H1 (cell line): Measurements from ENCODE around the gene DCTD. TPM values are rescaled to one million over a fixed set of nuclear protein-coding genes. Genes with fewer than 3 reads are reported as not detected.
A peak's percentile ranks its signal among the peaks of the same experiment; 100 is the strongest.

Source experiments
- CTCF ChIA-PET: fragments of 300-600 bp; sonication (Branson Sonifier 250); formaldehyde crosslinking; loops from one replicate; lab custom pipeline; 2021; ENCODE audit not compliant: partially characterized antibody; lab: Charles Lee
- POLR2A ChIA-PET: fragments of 300-600 bp; sonication (Branson Sonifier 250); formaldehyde crosslinking; loops from one replicate; lab custom pipeline; 2021; ENCODE audit warnings: inconsistent platforms; ENCODE audit not compliant: partially characterized antibody; lab: Charles Lee
- DNase-seq, 2 experiments: peaks; one replicate each; pipeline versions ENCODE4 v3.0.0 to v3.0.0-alpha.2; 2010 to 2022; ENCODE audit warnings: low spot score in 2 of 2, low read depth in 1 of 2, mixed read lengths in 1 of 2
- FAIRE-seq: peaks from 2 replicates; lab custom pipeline; 2011; peaks lifted over from hg19 to GRCh38; lab: Jason Lieb, UNC
- H2AFZ ChIP-seq: 2 replicates; pipeline ENCODE4 v1.8.1; 2012; ENCODE audit warnings: low read length, inconsistent platforms
- H2AK5ac ChIP-seq: 2 replicates; pipeline ENCODE4 v1.6.1; 2013; ENCODE audit warnings: low read depth, low read length
- H2BK120ac ChIP-seq: replicated peaks from 2 replicates; pipeline ENCODE3; 2013; ENCODE audit warnings: low read depth, low read length, inconsistent platforms
- H2BK12ac ChIP-seq: 2 replicates; pipeline ENCODE4 v1.6.1; 2013; ENCODE audit warnings: low read depth, low read length
- H2BK15ac ChIP-seq: 2 replicates; pipeline ENCODE4 v1.6.1; 2013; ENCODE audit warnings: low read length
- H2BK20ac ChIP-seq: 2 replicates; pipeline ENCODE4 v1.6.1; 2013; ENCODE audit warnings: low read length
- H2BK5ac ChIP-seq: 2 replicates; pipeline ENCODE4 v1.6.1; 2013; ENCODE audit warnings: low read depth, low read length
- H3K14ac ChIP-seq: 2 replicates; pipeline ENCODE4 v1.6.1; 2013; ENCODE audit warnings: inconsistent platforms; ENCODE audit not compliant: insufficient read length
- H3K18ac ChIP-seq: 2 replicates; pipeline ENCODE4 v1.6.1; 2013; ENCODE audit warnings: low read length; ENCODE audit errors: extremely low read depth
- H3K23ac ChIP-seq: 2 replicates; pipeline ENCODE4 v1.6.1; 2013; ENCODE audit warnings: inconsistent platforms; ENCODE audit not compliant: insufficient read length
- H3K23me2 ChIP-seq: 2 replicates; pipeline ENCODE4 v1.6.1; 2013; ENCODE audit warnings: low read depth, low read length
- H3K27ac ChIP-seq: 2 replicates; pipeline ENCODE4 v1.6.1; 2011; ENCODE audit warnings: low read depth, low read length, inconsistent platforms
- H3K27me3 ChIP-seq, 4 experiments: replicated peaks in 1 of 4; 1 replicate in 1 of 4; 2 replicates in 3 of 4; pipeline versions ENCODE4 v1.6.1 to v1.8.1; 2011 to 2013; ENCODE audit warnings: low read length in 3 of 4, mild to moderate bottlenecking in 3 of 4, inconsistent platforms in 2 of 4, mixed read lengths in 2 of 4, moderate library complexity in 1 of 4; ENCODE audit not compliant: control insufficient read depth in 3 of 4, insufficient read depth in 3 of 4; ENCODE audit errors: extremely low read depth in 1 of 4
- H3K36me3 ChIP-seq, 4 experiments: 2 replicates each; pipeline versions ENCODE4 v1.6.1 to v1.8.1; 2011 to 2013; ENCODE audit warnings: mild to moderate bottlenecking in 4 of 4, low read length in 3 of 4, moderate library complexity in 2 of 4, control low read depth in 1 of 4, inconsistent platforms in 1 of 4; ENCODE audit not compliant: insufficient read depth in 4 of 4, control insufficient read depth in 2 of 4
- H3K4ac ChIP-seq: replicated peaks from 2 replicates; pipeline ENCODE3; 2013; ENCODE audit warnings: low read length, low read depth, mixed read lengths, inconsistent platforms; ENCODE audit not compliant: insufficient read length
- H3K4me1 ChIP-seq, 4 experiments: replicated peaks in 1 of 4; 1 replicate in 1 of 4; 2 replicates in 3 of 4; pipeline versions ENCODE4 v1.6.1 to v1.8.1; 2011 to 2013; ENCODE audit warnings: low read length in 3 of 4, inconsistent platforms in 2 of 4, mixed read lengths in 1 of 4; ENCODE audit not compliant: insufficient read depth in 4 of 4, control insufficient read depth in 3 of 4
- H3K4me2 ChIP-seq, 2 experiments: 2 replicates each; pipeline versions ENCODE4 v1.6.1 to v1.8.1; 2011 to 2013; ENCODE audit warnings: low read depth in 2 of 2, low read length in 2 of 2, control low read depth in 1 of 2, inconsistent platforms in 1 of 2, mild to moderate bottlenecking in 1 of 2; ENCODE audit not compliant: insufficient read depth in 1 of 2
- H3K4me3 ChIP-seq, 4 experiments: fragments of 200-600, 300-600 bp in 1 of 4; sonication (generic), shearing (Covaris generic), sonication (Bioruptor Twin) in 1 of 4; 2 replicates each; pipeline versions ENCODE4 v1.5.1 to v1.8.1; 2011 to 2016; ENCODE audit warnings: low read length in 4 of 4, low read depth in 3 of 4, control low read depth in 2 of 4, inconsistent platforms in 2 of 4, mild to moderate bottlenecking in 2 of 4, mixed read lengths in 1 of 4, moderate library complexity in 1 of 4; ENCODE audit not compliant: insufficient read depth in 2 of 4; ENCODE audit errors: extremely low read depth in 1 of 4
- H3K56ac ChIP-seq: replicated peaks from 2 replicates; pipeline ENCODE3; 2013; ENCODE audit warnings: low read depth, mild to moderate bottlenecking, mixed read lengths, low read length, inconsistent platforms; ENCODE audit not compliant: insufficient read length
- H3K79me1 ChIP-seq: 2 replicates; pipeline ENCODE4 v1.6.1; 2013; ENCODE audit warnings: low read depth, low read length, control low read depth
- H3K79me2 ChIP-seq, 2 experiments: 2 replicates each; pipeline versions ENCODE4 v1.6.1 to v1.8.1; 2012 to 2013; ENCODE audit warnings: low read length in 2 of 2, mild to moderate bottlenecking in 2 of 2, inconsistent platforms in 1 of 2; ENCODE audit not compliant: insufficient read depth in 2 of 2, control insufficient read depth in 1 of 2
- H3K9ac ChIP-seq, 4 experiments: replicated peaks in 1 of 4; 1 replicate in 1 of 4; 2 replicates in 3 of 4; pipeline versions ENCODE4 v1.6.1 to v1.8.1; 2011 to 2013; ENCODE audit warnings: low read depth in 3 of 4, low read length in 3 of 4, control low read depth in 2 of 4, mild to moderate bottlenecking in 2 of 4, moderate library complexity in 2 of 4, inconsistent platforms in 1 of 4; ENCODE audit errors: extremely low read depth in 1 of 4
- H3K9me3 ChIP-seq, 2 experiments: 2 replicates each; pipeline versions ENCODE4 v1.6.1 to v1.8.1; 2012 to 2013; ENCODE audit warnings: mild to moderate bottlenecking in 2 of 2, moderate library complexity in 2 of 2, control low read depth in 1 of 2, inconsistent platforms in 1 of 2, low read depth in 1 of 2, low read length in 1 of 2, mixed read lengths in 1 of 2; ENCODE audit not compliant: insufficient read depth in 2 of 2
- H4K20me1 ChIP-seq, 2 experiments: replicated peaks in 1 of 2; 2 replicates each; pipeline versions ENCODE3 to v1.8.1; 2011 to 2013; ENCODE audit warnings: inconsistent platforms in 2 of 2, low read length in 2 of 2, mild to moderate bottlenecking in 1 of 2; ENCODE audit not compliant: insufficient read depth in 2 of 2, control insufficient read depth in 1 of 2
- H4K5ac ChIP-seq: 2 replicates; pipeline ENCODE4 v1.6.1; 2013; ENCODE audit warnings: low read length, low read depth, mixed read lengths, inconsistent platforms; ENCODE audit not compliant: insufficient read length
- H4K8ac ChIP-seq: 2 replicates; pipeline ENCODE4 v1.8.0; 2013; ENCODE audit warnings: mild to moderate bottlenecking, moderate library complexity, low read length, inconsistent platforms; ENCODE audit not compliant: insufficient read depth; ENCODE audit errors: extremely low read depth
- H4K91ac ChIP-seq: replicated peaks from 2 replicates; pipeline ENCODE3; 2013; ENCODE audit warnings: low read length, mixed read lengths, inconsistent platforms; ENCODE audit not compliant: insufficient read length
- JUN ChIP-seq: IDR thresholded peaks from 2 replicates; pipeline ENCODE4 v1.6.1; 2011; ENCODE audit warnings: low read depth, mild to moderate bottlenecking, improper control_type of control experiment, low read length
- JUND ChIP-seq: IDR thresholded peaks from 2 replicates; pipeline ENCODE4 v1.6.1; 2011; ENCODE audit warnings: mild to moderate bottlenecking, improper control_type of control experiment, low read length
- RAD21 ChIP-seq, 2 experiments: IDR thresholded peaks in 1 of 2; conservative IDR thresholded peaks in 1 of 2; 2 replicates each; pipeline ENCODE4 v1.6.1; 2011; ENCODE audit warnings: low read depth in 2 of 2, low read length in 2 of 2, improper control_type of control experiment in 1 of 2, inconsistent platforms in 1 of 2, mild to moderate bottlenecking in 1 of 2, moderate library complexity in 1 of 2
- RFX5 ChIP-seq: IDR thresholded peaks from 2 replicates; pipeline ENCODE4 v1.6.1; 2011; ENCODE audit warnings: low read depth, low read length, improper control_type of control experiment, borderline replicate concordance
- RNF2 ChIP-seq: fragments of 200-900, 300-1000 bp; sonication (generic); IDR thresholded peaks from 2 replicates; pipeline ENCODE4 v1.7.1; 2016; ENCODE audit warnings: borderline replicate concordance, low read depth, mild to moderate bottlenecking, antibody characterized with exemption, low read length; ENCODE audit not compliant: poor library complexity, severe bottlenecking; ENCODE audit errors: missing control alignments
- SP4 ChIP-seq: IDR thresholded peaks from 2 replicates; pipeline ENCODE4 v1.6.1; 2012; ENCODE audit warnings: low read length, inconsistent platforms
- WGBS, 2 experiments: shearing (Covaris generic) in 1 of 2; methylation state at CpG; one replicate each; pipeline versions ENCODE4 v1.1.6 to v1.1.7; 2013 to 2015; ENCODE audit warnings: low lambda C conversion rate in 2 of 2, mixed read lengths in 2 of 2, inconsistent platforms in 1 of 2, low coverage in 1 of 2, missing lambda C conversion rate in 1 of 2; ENCODE audit not compliant: insufficient replicate concordance in 2 of 2, insufficient coverage in 1 of 2, insufficient read length in 1 of 2; ENCODE audit errors: extremely low coverage in 1 of 2, missing lambda C conversion rate in 1 of 2; 5-methylcytosine and 5-hydroxymethylcytosine counted together
- polyA plus RNA-seq, 7 experiments: library from polyadenylated mRNA; depleted of rRNA in 3 of 7; stranded (reverse) in 5 of 7; unstranded in 2 of 7; fragments of >200 nt in 5 of 7; fragments of 200-250 nt in 2 of 7; gene quantifications; 1 replicate in 5 of 7; 2 replicates in 1 of 7; 4 replicates in 1 of 7; pipeline versions ENCODE4 v1.2.1 to v1.2.3, GENCODE V29; 2011 to 2013; ENCODE audit warnings: missing spikeins in 2 of 7, mixed read lengths in 2 of 7
- total RNA-seq: library from RNA; stranded (reverse); fragmentation: NEBNext Ultra II Directional; extraction: Animal tissue kit (Norgen Biotek cat#: 25700); gene quantifications from 2 replicates; pipeline ENCODE4 v1.2.1, GENCODE V29; 2021
- TF ChIP-seq, protein P1 (sequence below): IDR thresholded peaks from 2 replicates; pipeline ENCODE4 v1.6.1; 2011; ENCODE audit warnings: low read length, improper control_type of control experiment

DCTD gene
- total and polyA plus RNA-seq, 2 of the 8 experiments (the other 6 are each of a cell fraction or from before 2014, with no cell fraction given): 60.2 to 69.5 TPM

DNA sequence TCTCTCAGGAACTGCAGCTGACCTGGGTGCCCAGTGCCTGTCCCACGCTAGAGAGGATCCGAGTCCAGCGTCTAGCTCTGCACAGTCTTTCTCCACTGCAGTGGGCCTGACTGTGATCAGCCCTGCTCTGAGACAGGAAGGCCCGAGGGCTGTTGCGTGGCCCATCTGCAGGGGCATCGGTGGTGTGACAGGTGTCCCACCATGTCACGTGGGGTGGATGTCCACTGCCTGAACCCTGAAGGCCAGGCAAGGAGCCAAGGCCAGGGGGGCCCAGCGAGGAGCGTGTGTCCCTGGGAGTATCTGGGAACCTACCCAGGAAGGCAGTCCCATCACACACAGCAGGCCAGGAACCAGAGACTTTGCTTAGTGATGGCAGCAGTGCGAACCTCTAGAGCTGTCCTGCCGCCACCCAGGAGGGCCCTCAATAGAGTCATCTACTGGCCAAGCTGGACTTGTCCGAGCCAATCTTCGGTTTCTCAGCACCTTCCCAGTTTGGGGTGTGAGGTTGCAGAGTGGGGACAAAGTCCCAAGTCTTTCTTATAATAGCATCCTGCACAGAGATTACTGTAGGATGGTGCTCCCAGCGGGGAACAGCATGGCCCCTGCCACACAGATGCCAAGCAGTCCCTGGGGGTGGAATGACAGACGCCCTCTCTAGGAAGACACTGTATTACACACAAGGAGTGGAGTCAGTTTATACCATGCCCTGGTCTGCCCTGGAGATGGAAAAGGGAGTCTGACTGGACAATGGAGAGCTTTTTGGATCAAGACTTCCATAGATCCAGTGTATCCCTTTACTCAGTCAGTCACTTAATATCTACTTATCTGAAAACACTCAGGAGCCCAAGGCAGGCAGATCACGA lies 38.3 kb downstream of the DCTD start:
- H3K14ac ChIP-seq: no peak overlapping the region
- no peaks in the 10 kb centered on the region for H3K23me2 ChIP-seq
- H3K36me3 ChIP-seq: peaks cover 0 to 4% (median 1%) of the 10 kb centered on the region in 4 experiments; a peak in 2 of 8 replicates
- H3K4ac ChIP-seq: no peak overlapping the region
- ChIA-PET CTCF (interaction anchor here (1.0 to 1.8 kb wide), 7 partner anchors 10 to 311 kb away, joined by 3 to 5 read pairs (median 3); no protein-coding TSS in a partner anchor), POLR2A (interaction anchor here (1.0 kb wide), 1 partner anchor 9 kb away, joined by 3 read pairs; no protein-coding TSS in a partner anchor)
- H3K23ac ChIP-seq: no peak overlapping the region
- H3K79me1 ChIP-seq: no peaks in the 10 kb centered on the region
- DNase-seq (no peak), FAIRE-seq (no peak)
- H3K27me3 ChIP-seq: no peaks in the 10 kb centered on the region; a peak in 1 of 7 replicates
- 97% methylated on average over 16 of the region's 16 CpGs; no CpG with 5 or more reads in 1 of the 2 experiments for WGBS, 2 experiments
- H2BK5ac ChIP-seq: no peak overlapping the region
- H3K4me2 ChIP-seq: no peak overlapping the region
- no peak overlapping the region for H3K27ac ChIP-seq
- no peak overlapping the region for H3K56ac ChIP-seq
- no peak overlapping the region for H3K9ac ChIP-seq
- H2BK12ac ChIP-seq: no peak overlapping the region
- H2AK5ac ChIP-seq: no peak overlapping the region
- peak overlapping the region; percentile 83 for H4K8ac ChIP-seq
- no peak overlapping the region for H2BK20ac ChIP-seq
- no peaks in the 10 kb centered on the region for H4K20me1 ChIP-seq
- no peaks in the 10 kb centered on the region for H3K79me2 ChIP-seq
- H2BK120ac ChIP-seq: no peak overlapping the region
- peaks cover 0 to 2% (median 0%) of the 10 kb centered on the region in 4 experiments; a peak in 1 of 7 replicates for H3K4me1 ChIP-seq
- no peak overlapping the region for H2BK15ac ChIP-seq
- no peak overlapping the region for H2AFZ ChIP-seq
- no peak overlapping the region for H4K5ac ChIP-seq
- H4K91ac ChIP-seq: no peak overlapping the region
- no peak overlapping the region for H3K4me3 ChIP-seq
- 0 out of 4 replicates have a peak, but pooled peaks cover 0 to 2% of the 10 kb centered on the region in 2 experiments for H3K9me3 ChIP-seq
- no peak overlapping the region for H3K18ac ChIP-seq
- no peak for TF ChIP-seq JUN
- TF ChIP-seq RNF2: no peak
- TF ChIP-seq, protein P1, sequence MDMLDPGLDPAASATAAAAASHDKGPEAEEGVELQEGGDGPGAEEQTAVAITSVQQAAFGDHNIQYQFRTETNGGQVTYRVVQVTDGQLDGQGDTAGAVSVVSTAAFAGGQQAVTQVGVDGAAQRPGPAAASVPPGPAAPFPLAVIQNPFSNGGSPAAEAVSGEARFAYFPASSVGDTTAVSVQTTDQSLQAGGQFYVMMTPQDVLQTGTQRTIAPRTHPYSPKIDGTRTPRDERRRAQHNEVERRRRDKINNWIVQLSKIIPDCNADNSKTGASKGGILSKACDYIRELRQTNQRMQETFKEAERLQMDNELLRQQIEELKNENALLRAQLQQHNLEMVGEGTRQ: no peak
- no peak for TF ChIP-seq RFX5
- TF ChIP-seq JUND: no peak
- TF ChIP-seq RAD21 (IDR thresholded peaks at IDR 0.05 in 1 of 2, conservative IDR thresholded peaks at IDR 0.05 in 1 of 2; ENCODE audit: low read depth in 2 of 2, low read length in 2 of 2): peak; percentile 15 to 17; a peak in 2 of 4 replicates
- no peak for TF ChIP-seq SP4
